Measurements from ENCODE around the gene NRXN2. TPM values are rescaled to one million over a fixed set of nuclear protein-coding genes. Genes with fewer than 3 reads are reported as not detected.
"Not testable (repeated sequence)": the region's sequence is repeated elsewhere in the genome, so short reads cannot be mapped to it uniquely, and the experiment has no call there.

The NRXN2 gene
- total RNA-seq, 1 experiment from 2014 or later: 0.15 TPM

- H3K27ac ChIP-seq (ENCODE audit: low read length): no peak overlapping the region
- CTCF ChIA-PET: no interaction called here
These were observed 124.7 kb downstream of the NRXN2 start for GRCh38 chr11:64598106-64598796.

GRCh38 chr11:64597671-64598101, 125.3 kb downstream of the NRXN2 start:
- no peaks in the 10 kb centered on the region for H3K9me3 ChIP-seq (ENCODE audit: control insufficient read depth, insufficient read depth, low read depth, low read length)
- no peaks in the 10 kb centered on the region for H3K36me3 ChIP-seq (ENCODE audit: control insufficient read depth, insufficient read depth, low read length)
- no peak overlapping the region for H3K27ac ChIP-seq (ENCODE audit: low read length)
- no peak for DNase-seq (ENCODE audit: low read depth, low spot score)
- no peaks in the 10 kb centered on the region for H3K4me1 ChIP-seq (ENCODE audit: control insufficient read depth, insufficient read depth, low read length)
- POLR2A ChIA-PET: no interaction called here
- ATAC-seq: no peak
- CTCF ChIA-PET: no interaction called here
- BruUV-seq (replicated peaks): no TSS peak
- no peaks in the 10 kb centered on the region for H3K27me3 ChIP-seq (ENCODE audit: control insufficient read depth, insufficient read depth, low read length)
- no peak for TF ChIP-seq TCF7L2 (IDR thresholded peaks at IDR 0.05; ENCODE audit: low read depth, low read length)
- intact Hi-C loops (cut with micrococcal nuclease; ENCODE audit: unreplicated experiment) (no loop called here), in situ Hi-C loops (cut with HindIII; ENCODE audit: low pct_unique_long_range_greater_than_20kb, low sequenced_read_pairs) (no loop called here)
- no peak overlapping the region for H3K4me3 ChIP-seq (ENCODE audit: low read depth in 2 of 2, low read length in 2 of 2)

More at GRCh38 chr11:64598106-64598796, 124.7 kb downstream of the NRXN2 start:
- POLR2A ChIA-PET: no interaction called here
- Histone ChIP-seq H3K4me3 (ENCODE audit: low read depth in 2 of 2, low read length in 2 of 2) (no peak overlapping the region), H3K4me1 (ENCODE audit: control insufficient read depth, insufficient read depth, low read length) (no peaks in the 10 kb centered on the region), H3K36me3 (ENCODE audit: control insufficient read depth, insufficient read depth, low read length) (no peaks in the 10 kb centered on the region), H3K27me3 (ENCODE audit: control insufficient read depth, insufficient read depth, low read length) (no peaks in the 10 kb centered on the region), H3K9me3 (ENCODE audit: control insufficient read depth, insufficient read depth, low read depth, low read length) (no peaks in the 10 kb centered on the region)
- DNase-seq (ENCODE audit: low read depth, low spot score) (no peak), ATAC-seq (no peak)
- BruUV-seq (replicated peaks): no TSS peak
- intact Hi-C loops (cut with micrococcal nuclease; ENCODE audit: unreplicated experiment): no loop called here
- TF ChIP-seq CTCF (IDR thresholded peaks at IDR 0.05) (no peak), SIN3A (IDR thresholded peaks at IDR 0.05; ENCODE audit: borderline replicate concordance, insufficient read depth, low read depth, low read length) (no peak)
- in situ Hi-C loops (cut with HindIII; ENCODE audit: low pct_unique_long_range_greater_than_20kb, low sequenced_read_pairs): no loop called here

- H3K4me1 ChIP-seq (ENCODE audit: control insufficient read depth, insufficient read depth, low read length); in situ Hi-C loops (cut with HindIII; ENCODE audit: low pct_unique_long_range_greater_than_20kb, low sequenced_read_pairs); H3K27me3 ChIP-seq (ENCODE audit: control insufficient read depth, insufficient read depth, low read length); H3K9me3 ChIP-seq (ENCODE audit: control insufficient read depth, insufficient read depth, low read depth, low read length); POLR2A ChIA-PET; DNase-seq (ENCODE audit: low read depth, low spot score); H3K27ac ChIP-seq (ENCODE audit: low read length); H3K36me3 ChIP-seq (ENCODE audit: control insufficient read depth, insufficient read depth, low read length); BruUV-seq (replicated peaks); intact Hi-C loops (cut with micrococcal nuclease; ENCODE audit: unreplicated experiment); H3K4me3 ChIP-seq (ENCODE audit: low read depth in 2 of 2, low read length in 2 of 2); CTCF ChIA-PET; ATAC-seq: not testable (repeated sequence)
These were observed 127.1 kb downstream of the NRXN2 start for GRCh38 chr11:64595922-64596321.

GRCh38 chr11:64594159-64594939, 128.6 kb downstream of the NRXN2 start:
- H3K9me3 ChIP-seq (ENCODE audit: control insufficient read depth, insufficient read depth, low read depth, low read length): no peaks in the 10 kb centered on the region
- in situ Hi-C loops (cut with HindIII; ENCODE audit: low pct_unique_long_range_greater_than_20kb, low sequenced_read_pairs): no loop called here
- H3K27ac ChIP-seq (ENCODE audit: low read length): no peak overlapping the region
- no TSS peak for BruUV-seq (replicated peaks)
- intact Hi-C loops (cut with micrococcal nuclease; ENCODE audit: unreplicated experiment): no loop called here
- H3K4me1 ChIP-seq (ENCODE audit: control insufficient read depth, insufficient read depth, low read length): no peaks in the 10 kb centered on the region
- DNase-seq (ENCODE audit: low read depth, low spot score) (no peak), ATAC-seq (no peak)
- H3K27me3 ChIP-seq (ENCODE audit: control insufficient read depth, insufficient read depth, low read length): no peaks in the 10 kb centered on the region
- H3K4me3 ChIP-seq (ENCODE audit: low read depth in 2 of 2, low read length in 2 of 2): no peak overlapping the region
- ChIA-PET POLR2A (no interaction called here), CTCF (no interaction called here)
- no peaks in the 10 kb centered on the region for H3K36me3 ChIP-seq (ENCODE audit: control insufficient read depth, insufficient read depth, low read length)
- TF ChIP-seq POLR2AphosphoS5 (IDR thresholded peaks at IDR 0.05; ENCODE audit: low read depth, low read length): no peak
